Mesenteric fat pad (tissue), 1 donor: ENCODE measurements around the gene TIMM23. TPM values are rescaled to one million over a fixed set of nuclear protein-coding genes. Genes with fewer than 3 reads are reported as not detected.

ENCODE experiments used
- DNase-seq: peaks from one replicate; pipeline ENCODE4 v3.0.0-alpha.2; 2020; ENCODE audit warnings: low spot score
- total RNA-seq: library from RNA; stranded (reverse); fragmentation: NEBNext Ultra II Directional; extraction: Animal tissue kit (Norgen Biotek cat#: 25700); gene quantifications from one replicate; pipeline ENCODE4 v1.2.1, GENCODE V29; 2021
- donor health status: DM: yes; HTN: yes; CAD: no.

Gene TIMM23
- total RNA-seq, 1 donor from 2014 or later, result 55.4 TPM

DNA sequence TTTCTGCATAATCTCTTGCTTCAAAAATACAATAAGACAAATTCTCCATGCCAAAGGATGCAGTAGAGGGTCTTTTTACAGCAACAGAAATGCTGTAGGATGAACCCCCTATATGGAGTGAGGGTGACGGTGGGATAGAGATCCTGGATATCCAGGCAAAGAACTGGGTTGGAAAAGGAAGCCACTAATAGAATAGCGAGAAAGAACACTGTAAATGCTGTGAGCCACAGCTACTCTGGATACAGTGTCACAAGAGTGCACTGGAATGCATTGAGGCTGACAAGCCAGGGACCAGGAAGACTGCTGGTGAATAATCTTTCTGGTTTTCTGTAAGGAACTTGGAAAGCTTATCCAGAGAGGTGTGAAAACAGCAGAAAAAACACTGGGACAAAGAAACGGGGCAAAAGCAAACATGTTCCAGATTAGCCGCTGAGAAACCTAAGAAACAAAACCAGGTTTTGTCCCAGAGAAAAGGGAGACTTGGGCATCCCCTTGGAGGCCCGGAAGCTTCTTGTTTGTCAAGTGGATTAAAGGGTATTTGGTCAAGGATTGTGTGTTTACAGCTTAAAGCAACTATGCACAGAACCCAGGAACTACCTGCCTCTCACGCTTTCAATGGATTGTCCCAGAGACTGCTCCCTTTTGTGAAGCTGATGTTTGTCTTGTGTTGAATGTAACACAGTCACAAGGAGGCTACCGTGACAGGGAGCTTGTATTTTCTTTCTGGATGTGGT lies 79.9 kb downstream of the TIMM23 start:
- no peak for DNase-seq

DNA sequence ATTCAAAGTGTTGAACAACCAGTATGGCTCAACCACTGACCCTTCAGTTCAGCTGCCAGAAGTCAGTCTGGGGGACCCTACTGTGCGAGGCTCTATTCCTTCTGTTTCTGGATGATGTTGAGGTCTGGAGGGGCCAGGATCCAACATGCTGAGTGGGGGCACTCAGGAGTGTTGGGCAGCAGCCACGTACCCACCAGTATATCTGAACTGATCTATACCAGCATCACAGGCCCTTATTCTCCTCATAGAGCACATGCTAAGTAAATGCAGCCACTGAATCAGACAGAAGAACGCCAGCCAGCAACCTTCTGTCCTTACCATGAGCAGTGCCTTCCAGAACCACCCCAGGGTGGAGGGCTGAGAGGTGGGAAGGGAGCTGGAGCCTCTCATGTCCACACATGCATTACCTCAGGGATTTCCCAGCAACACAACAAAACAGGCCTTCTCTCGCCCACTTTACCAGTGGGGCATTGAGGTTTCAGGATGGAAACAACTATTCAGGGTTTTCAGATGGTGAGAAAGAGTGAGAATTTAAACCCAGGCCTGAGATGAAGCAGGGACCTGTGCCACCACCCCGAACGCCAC lies 80.6 kb downstream of the TIMM23 start:
- no peak for DNase-seq

Other genes starting within 250 kb of the TIMM23 start
- 49.9 TPM for gene WASHC2C, start 245.2 kb upstream of the TIMM23 start, total RNA-seq
- gene AGAP4, start 125.0 kb upstream of the TIMM23 start, total RNA-seq, result 14.4 TPM
- 138 TPM for gene NCOA4, start 58.1 kb downstream of the TIMM23 start, total RNA-seq
- not detected for gene MSMB, start 73.8 kb downstream of the TIMM23 start, total RNA-seq